HG02623 (cell line): ENCODE measurements around the gene PLG.
"Not testable (repeated sequence)": the region's sequence is repeated elsewhere in the genome, so short reads cannot be mapped to it uniquely, and the experiment has no call there.

Source experiments
- ATAC-seq: cut with Tn5 transposase; IDR thresholded peaks from one replicate; pipeline ENCODE4 v1.9.1; 2021; ENCODE audit warnings: moderate library complexity; ENCODE audit not compliant: unreplicated experiment

PLG gene

GRCh38 chr6:160774399-160774798 is 72.4 kb downstream of the PLG start:
- no peak for ATAC-seq

- no peak for ATAC-seq
Observed at GRCh38 chr6:160775792-160776580, 73.9 kb downstream of the PLG start.

GRCh38 chr6:160779095-160779494 is 77.1 kb downstream of the PLG start:
- not testable (repeated sequence) for ATAC-seq

GRCh38 chr6:160780656-160781055 is 78.6 kb downstream of the PLG start:
- not testable (repeated sequence) for ATAC-seq

GRCh38 chr6:160781298-160781697 is 79.3 kb downstream of the PLG start:
- no peak for ATAC-seq

GRCh38 chr6:160782228-160782627 is 80.2 kb downstream of the PLG start:
- no peak for ATAC-seq

GRCh38 chr6:160783741-160784140 is 81.7 kb downstream of the PLG start:
- no peak for ATAC-seq

- not testable (repeated sequence) for ATAC-seq
Observed at GRCh38 chr6:160788126-160788525, 86.1 kb downstream of the PLG start.

GRCh38 chr6:160788806-160789205 is 86.8 kb downstream of the PLG start:
- no peak for ATAC-seq

GRCh38 chr6:160789263-160790027 is 87.4 kb downstream of the PLG start:
- no peak for ATAC-seq

- ATAC-seq = no peak
Observed at GRCh38 chr6:160790028-160790792, 88.2 kb downstream of the PLG start.

- ATAC-seq = peak; percentile 61
Observed at GRCh38 chr6:160791459-160791858, 89.4 kb downstream of the PLG start.

- ATAC-seq = peak; percentile 10
Observed at GRCh38 chr6:160791981-160792418, 90.0 kb downstream of the PLG start.

GRCh38 chr6:160792708-160793107 is 90.7 kb downstream of the PLG start:
- ATAC-seq = no peak

GRCh38 chr6:160793652-160794051 is 91.6 kb downstream of the PLG start:
- ATAC-seq = no peak

- no peak for ATAC-seq
Observed at GRCh38 chr6:160795721-160796120, 93.7 kb downstream of the PLG start.

- no peak for ATAC-seq
Observed at GRCh38 chr6:160798625-160799024, 96.6 kb downstream of the PLG start.

- no peak for ATAC-seq
Observed at GRCh38 chr6:160799801-160800506, 97.9 kb downstream of the PLG start.

GRCh38 chr6:160801418-160801817 is 99.4 kb downstream of the PLG start:
- no peak for ATAC-seq

GRCh38 chr6:160802049-160802448 is 100.0 kb downstream of the PLG start:
- not testable (repeated sequence) for ATAC-seq
